Thyroid gland (tissue), 4 donors: ENCODE measurements around the gene CAMLG. TPM values are rescaled to one million over a fixed set of nuclear protein-coding genes. Genes with fewer than 3 reads are reported as not detected.
"Not testable (repeated sequence)": the region's sequence is repeated elsewhere in the genome, so short reads cannot be mapped to it uniquely, and the experiment has no call there.

Source experiments
- DNase-seq, 2 donors: peaks; one replicate each; pipeline ENCODE4 v3.0.0-alpha.2; 2019
- H3K27ac ChIP-seq, 3 donors: fragments of 200-600 bp; sonication (generic); 1 replicate in 2 of 3; 2 replicates in 1 of 3; pipeline ENCODE4 v1.5.1; 2016 to 2019; ENCODE audit warnings: mild to moderate bottlenecking in 1 of 3, moderate library complexity in 1 of 3
- H3K27me3 ChIP-seq: fragments of 200-600 bp; sonication (generic); one replicate; pipeline ENCODE4 v1.5.1; 2019
- H3K36me3 ChIP-seq, 2 donors: fragments of 200-600 bp; sonication (generic); one replicate each; pipeline ENCODE4 v1.5.1; 2016 to 2019
- H3K4me1 ChIP-seq, 2 donors: fragments of 200-600 bp; sonication (generic); one replicate each; pipeline ENCODE4 v1.5.1; 2017 to 2019
- H3K4me3 ChIP-seq, 3 donors: fragments of 200-600 bp; sonication (generic); replicated peaks in 1 of 3; 1 replicate in 2 of 3; 2 replicates in 1 of 3; pipeline ENCODE4 v1.5.1; 2016; ENCODE audit warnings: mild to moderate bottlenecking in 1 of 3
- H3K9me3 ChIP-seq: fragments of 200-600 bp; sonication (generic); one replicate; pipeline ENCODE4 v1.5.1; 2017
- CTCF ChIP-seq, 6 experiments: fragments of 200-600 bp in 3 of 6; fragments of 450-650 bp in 3 of 6; sonication (generic) in 3 of 6; IDR thresholded peaks; one replicate each; pipeline ENCODE4 v1.5.1; 2016 to 2019; ENCODE audit warnings: antibody characterized with exemption in 6 of 6, mild to moderate bottlenecking in 2 of 6, inconsistent platforms in 1 of 6, moderate library complexity in 1 of 6
- POLR2A ChIP-seq, 2 donors: fragments of 450-650 bp; IDR thresholded peaks; one replicate each; pipeline ENCODE4 v1.6.1; 2017; ENCODE audit warnings: antibody characterized with exemption in 2 of 2, mild to moderate bottlenecking in 2 of 2, moderate library complexity in 1 of 2
- WGBS, 2 donors: methylation state at CpG; one replicate each; pipeline ENCODE4 v1.1.5; 2017; 5-methylcytosine and 5-hydroxymethylcytosine counted together
- intact Hi-C: fragments of 100-400 bp; cut with DNase I; formaldehyde crosslinking; loops from one replicate; pipeline ENCODE4 v1.15.1; 2023
- total RNA-seq, 4 donors: library from RNA; depleted of rRNA; stranded (reverse); fragments of >200 nt; gene quantifications; one replicate each; pipeline ENCODE4 v1.2.3, GENCODE V29; 2016

CAMLG gene
- total RNA-seq, 4 donors from 2014 or later: 20.7 to 64.9 (median 29.3) TPM

- H3K4me1 ChIP-seq: no peaks in the 10 kb centered on the region
- no peak for DNase-seq
- 91 to 98% methylated on average over 3 of the region's 3 CpGs for WGBS, 2 donors
- H3K4me3 ChIP-seq: no peak overlapping the region
- no peaks in the 10 kb centered on the region for H3K9me3 ChIP-seq
- H3K36me3 ChIP-seq: peaks cover 34 to 65% of the 10 kb centered on the region in 2 donors
- no peak for TF ChIP-seq CTCF (IDR thresholded peaks at IDR 0.05)
- TF ChIP-seq POLR2A (IDR thresholded peaks at IDR 0.05): no peak
- H3K27me3 ChIP-seq: no peaks in the 10 kb centered on the region
- no peak overlapping the region for H3K27ac ChIP-seq
- intact Hi-C loops: no loop called here
These were observed 23.8 kb upstream of the CAMLG start for GRCh38 chr5:134714541-134714940.

- intact Hi-C loops, H3K27ac ChIP-seq, H3K4me3 ChIP-seq, H3K4me1 ChIP-seq, DNase-seq, H3K27me3 ChIP-seq, H3K9me3 ChIP-seq: not testable (repeated sequence)
- WGBS, 2 donors: 96 to 97% methylated on average over 4 of the region's 4 CpGs
- peaks cover 30 to 65% of the 10 kb centered on the region in 2 donors for H3K36me3 ChIP-seq
These were observed 22.9 kb upstream of the CAMLG start for GRCh38 chr5:134715466-134715865.

DNA sequence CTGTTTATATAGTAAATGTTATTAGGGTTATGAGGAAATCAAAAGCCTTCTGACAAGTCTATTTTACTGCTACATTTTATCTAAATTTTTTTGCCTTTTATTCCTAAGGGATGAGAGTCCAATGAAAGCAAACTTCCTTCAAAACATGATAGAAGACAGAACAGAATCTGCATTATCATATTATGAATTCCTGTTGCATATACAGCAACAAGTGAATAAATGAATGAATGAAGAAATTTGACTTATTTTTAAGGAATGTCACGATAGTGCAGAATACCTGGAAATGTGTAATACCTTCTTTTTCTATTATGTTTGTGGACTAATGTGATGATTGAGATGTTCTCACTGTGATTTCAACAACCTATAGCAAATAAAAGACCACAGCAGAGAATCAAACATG is 13.5 kb upstream of the CAMLG start:
- H3K9me3 ChIP-seq: no peaks in the 10 kb centered on the region
- no peak for TF ChIP-seq POLR2A (IDR thresholded peaks at IDR 0.05)
- TF ChIP-seq CTCF (IDR thresholded peaks at IDR 0.05): no peak
- no peak overlapping the region for H3K4me3 ChIP-seq
- no peaks in the 10 kb centered on the region for H3K27me3 ChIP-seq
- H3K4me1 ChIP-seq: no peaks in the 10 kb centered on the region
- 92 to 94% methylated on average over 1 of the region's 1 CpG for WGBS, 2 donors
- DNase-seq: no peak
- intact Hi-C loops: no loop called here
- H3K27ac ChIP-seq: no peak overlapping the region
- H3K36me3 ChIP-seq: peaks cover 35 to 42% of the 10 kb centered on the region in 2 donors

- H3K27me3 ChIP-seq: no peaks in the 10 kb centered on the region
- WGBS, 2 donors: 69 to 79% methylated on average over 3 of the region's 3 CpGs
- no peaks in the 10 kb centered on the region for H3K9me3 ChIP-seq
- no peak for TF ChIP-seq CTCF (IDR thresholded peaks at IDR 0.05)
- intact Hi-C loops: loop anchor here (10.0 kb wide), 1 partner anchor 172 kb away; the partner anchor contains the start of gene PCBD2
- no peak for DNase-seq
- H3K4me3 ChIP-seq: no peak overlapping the region
- no peaks in the 10 kb centered on the region for H3K36me3 ChIP-seq
- H3K27ac ChIP-seq: no peak overlapping the region
- no peaks in the 10 kb centered on the region for H3K4me1 ChIP-seq
These were observed 5.5 kb upstream of the CAMLG start for GRCh38 chr5:134732819-134733218.

DNA sequence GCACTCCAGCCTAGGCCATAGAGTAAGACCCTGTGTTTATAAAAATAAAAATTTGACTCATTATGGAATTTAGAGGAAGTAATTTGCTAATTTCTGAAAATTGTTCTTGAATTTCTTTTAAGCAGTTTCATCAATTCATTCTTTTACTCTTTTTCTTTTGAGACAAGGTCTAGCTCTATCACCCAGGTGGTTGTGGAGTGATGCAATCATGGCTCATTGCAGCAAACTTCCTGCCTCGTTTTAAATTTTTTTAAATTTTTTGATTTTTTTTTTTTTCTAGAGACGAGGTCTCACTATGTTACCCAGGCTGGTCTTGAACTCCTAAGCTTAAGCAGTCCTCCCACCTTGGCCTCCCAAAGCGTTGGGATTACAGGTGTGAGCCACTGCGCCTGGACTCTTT is 3.1 kb upstream of the CAMLG start:
- Histone ChIP-seq H3K4me1 (peaks cover 10 to 13% of the 10 kb centered on the region in 2 donors), H3K4me3 (no peak overlapping the region), H3K36me3 (no peaks in the 10 kb centered on the region), H3K27me3 (no peaks in the 10 kb centered on the region), H3K9me3 (no peaks in the 10 kb centered on the region), H3K27ac (no peak overlapping the region)
- WGBS, 2 donors: 78 to 86% methylated on average over 4 of the region's 4 CpGs
- DNase-seq: no peak
- intact Hi-C loops: loop anchor here (10.0 kb wide), 1 partner anchor 170 kb away; the partner anchor contains the start of gene PCBD2
- TF ChIP-seq CTCF (IDR thresholded peaks at IDR 0.05) (no peak), POLR2A (IDR thresholded peaks at IDR 0.05) (no peak)
